Measurements from ENCODE around the gene LRBA.

LRBA gene

DNA sequence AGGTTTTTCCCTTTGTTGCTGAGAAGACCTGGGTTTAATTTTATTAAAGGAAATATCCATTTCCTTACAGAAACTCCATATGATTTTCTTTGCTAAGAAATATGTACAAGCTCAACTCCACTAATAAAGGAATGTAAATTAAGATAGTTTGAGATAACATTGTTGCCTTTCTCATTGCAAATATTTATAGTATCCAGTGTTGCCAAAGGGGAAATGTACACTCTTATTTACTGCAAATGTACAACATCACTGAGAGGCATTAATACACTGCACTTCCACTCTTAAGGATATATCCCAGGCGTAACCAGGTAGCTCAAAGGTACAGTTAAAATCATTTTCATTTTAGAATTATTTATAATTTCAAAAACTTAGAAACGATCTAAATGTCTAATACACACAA is 7.5 kb upstream of the LRBA start:
- TF ChIP-seq EZH2phosphoT487 (IDR thresholded peaks at IDR 0.05; ENCODE audit: borderline replicate concordance, low read length): no peak
- TF ChIP-seq, protein P1, sequence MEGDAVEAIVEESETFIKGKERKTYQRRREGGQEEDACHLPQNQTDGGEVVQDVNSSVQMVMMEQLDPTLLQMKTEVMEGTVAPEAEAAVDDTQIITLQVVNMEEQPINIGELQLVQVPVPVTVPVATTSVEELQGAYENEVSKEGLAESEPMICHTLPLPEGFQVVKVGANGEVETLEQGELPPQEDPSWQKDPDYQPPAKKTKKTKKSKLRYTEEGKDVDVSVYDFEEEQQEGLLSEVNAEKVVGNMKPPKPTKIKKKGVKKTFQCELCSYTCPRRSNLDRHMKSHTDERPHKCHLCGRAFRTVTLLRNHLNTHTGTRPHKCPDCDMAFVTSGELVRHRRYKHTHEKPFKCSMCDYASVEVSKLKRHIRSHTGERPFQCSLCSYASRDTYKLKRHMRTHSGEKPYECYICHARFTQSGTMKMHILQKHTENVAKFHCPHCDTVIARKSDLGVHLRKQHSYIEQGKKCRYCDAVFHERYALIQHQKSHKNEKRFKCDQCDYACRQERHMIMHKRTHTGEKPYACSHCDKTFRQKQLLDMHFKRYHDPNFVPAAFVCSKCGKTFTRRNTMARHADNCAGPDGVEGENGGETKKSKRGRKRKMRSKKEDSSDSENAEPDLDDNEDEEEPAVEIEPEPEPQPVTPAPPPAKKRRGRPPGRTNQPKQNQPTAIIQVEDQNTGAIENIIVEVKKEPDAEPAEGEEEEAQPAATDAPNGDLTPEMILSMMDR (IDR thresholded peaks at IDR 0.05; ENCODE audit: low read depth, low read length, poor library complexity, severe bottlenecking): no peak

DNA sequence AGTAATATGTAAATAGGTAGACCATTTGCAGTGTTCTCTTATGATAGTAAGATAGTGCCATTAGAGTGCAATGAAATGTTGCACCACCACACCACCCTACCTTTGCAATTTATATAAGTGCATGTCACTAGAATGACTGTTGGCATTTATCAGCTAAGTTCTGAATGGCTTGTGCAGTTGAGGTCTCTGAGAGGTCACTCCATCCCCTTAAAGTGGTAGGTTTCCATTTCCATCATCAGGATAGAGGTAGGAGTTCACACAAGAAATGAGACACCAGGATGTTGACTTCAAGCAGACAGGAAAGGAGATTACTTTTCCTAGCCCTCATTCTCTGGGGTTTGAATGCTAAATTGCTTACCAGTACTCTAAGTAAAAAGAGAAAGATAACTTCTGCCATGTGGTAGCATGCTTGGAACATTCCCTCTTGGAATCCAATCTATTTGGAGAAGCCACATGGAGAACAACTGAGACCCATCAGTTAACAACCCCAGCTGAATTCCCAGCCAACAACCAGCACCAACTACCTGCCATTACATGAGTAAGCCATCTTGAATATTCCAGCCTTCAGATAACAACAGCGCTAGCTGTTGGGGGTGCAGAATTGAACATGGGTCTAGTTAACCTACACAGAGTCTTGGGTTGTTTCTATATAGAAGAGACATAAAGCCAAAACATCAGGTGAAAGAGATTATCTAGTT is 6.7 kb upstream of the LRBA start:
- Histone ChIP-seq H3K27ac (ENCODE audit: low read depth, low read length) (no peak overlapping the region), H3F3A (ENCODE audit: control insufficient read depth, insufficient read depth) (no peaks in the 10 kb centered on the region), H3K9me2 (replicated peaks; ENCODE audit: control insufficient read depth, low read length) (no peaks in the 10 kb centered on the region), H3K79me2 (ENCODE audit: control insufficient read depth, low read length) (no peaks in the 10 kb centered on the region), H3K9me3 (ENCODE audit: control insufficient read depth, insufficient read depth, low read length) (no peaks in the 10 kb centered on the region), H3K4me2 (ENCODE audit: low read length) (no peak overlapping the region), H3K36me3 (ENCODE audit: control insufficient read depth, low read length) (no peaks in the 10 kb centered on the region), H3K27me3 (ENCODE audit: control insufficient read depth, low read length) (no peaks in the 10 kb centered on the region), H3K4me3 (ENCODE audit: low read length) (no peak overlapping the region), H4K20me1 (ENCODE audit: control insufficient read depth, insufficient read depth, low read depth, low read length) (no peaks in the 10 kb centered on the region), H3K4me1 (ENCODE audit: control insufficient read depth, low read length) (peaks cover under 1% of the 10 kb centered on the region; the same call in 1 of the 2 replicates)
- TF ChIP-seq EZH2phosphoT487 (IDR thresholded peaks at IDR 0.05; ENCODE audit: borderline replicate concordance, low read length): no peak
- TF ChIP-seq, protein P1 (IDR thresholded peaks at IDR 0.05; ENCODE audit: low read depth, low read length, poor library complexity, severe bottlenecking): no peak

More for the DNA sequence above, 7.5 kb upstream of the LRBA start:
- H3K9me3 ChIP-seq (ENCODE audit: control insufficient read depth, insufficient read depth, low read length): no peaks in the 10 kb centered on the region
- H4K20me1 ChIP-seq (ENCODE audit: control insufficient read depth, insufficient read depth, low read depth, low read length): no peaks in the 10 kb centered on the region
- no peaks in the 10 kb centered on the region for H3K9me2 ChIP-seq (replicated peaks; ENCODE audit: control insufficient read depth, low read length)
- H3K4me1 ChIP-seq (ENCODE audit: control insufficient read depth, low read length): no peaks in the 10 kb centered on the region
- H3K79me2 ChIP-seq (ENCODE audit: control insufficient read depth, low read length): no peaks in the 10 kb centered on the region
- H3K4me3 ChIP-seq (ENCODE audit: low read length): no peak overlapping the region
- no peaks in the 10 kb centered on the region for H3K36me3 ChIP-seq (ENCODE audit: control insufficient read depth, low read length)
- no peaks in the 10 kb centered on the region for H3K27me3 ChIP-seq (ENCODE audit: control insufficient read depth, low read length)
- no peak overlapping the region for H3K4me2 ChIP-seq (ENCODE audit: low read length)
- H3F3A ChIP-seq (ENCODE audit: control insufficient read depth, insufficient read depth): no peaks in the 10 kb centered on the region
- no peak overlapping the region for H3K27ac ChIP-seq (ENCODE audit: low read depth, low read length)

DNA sequence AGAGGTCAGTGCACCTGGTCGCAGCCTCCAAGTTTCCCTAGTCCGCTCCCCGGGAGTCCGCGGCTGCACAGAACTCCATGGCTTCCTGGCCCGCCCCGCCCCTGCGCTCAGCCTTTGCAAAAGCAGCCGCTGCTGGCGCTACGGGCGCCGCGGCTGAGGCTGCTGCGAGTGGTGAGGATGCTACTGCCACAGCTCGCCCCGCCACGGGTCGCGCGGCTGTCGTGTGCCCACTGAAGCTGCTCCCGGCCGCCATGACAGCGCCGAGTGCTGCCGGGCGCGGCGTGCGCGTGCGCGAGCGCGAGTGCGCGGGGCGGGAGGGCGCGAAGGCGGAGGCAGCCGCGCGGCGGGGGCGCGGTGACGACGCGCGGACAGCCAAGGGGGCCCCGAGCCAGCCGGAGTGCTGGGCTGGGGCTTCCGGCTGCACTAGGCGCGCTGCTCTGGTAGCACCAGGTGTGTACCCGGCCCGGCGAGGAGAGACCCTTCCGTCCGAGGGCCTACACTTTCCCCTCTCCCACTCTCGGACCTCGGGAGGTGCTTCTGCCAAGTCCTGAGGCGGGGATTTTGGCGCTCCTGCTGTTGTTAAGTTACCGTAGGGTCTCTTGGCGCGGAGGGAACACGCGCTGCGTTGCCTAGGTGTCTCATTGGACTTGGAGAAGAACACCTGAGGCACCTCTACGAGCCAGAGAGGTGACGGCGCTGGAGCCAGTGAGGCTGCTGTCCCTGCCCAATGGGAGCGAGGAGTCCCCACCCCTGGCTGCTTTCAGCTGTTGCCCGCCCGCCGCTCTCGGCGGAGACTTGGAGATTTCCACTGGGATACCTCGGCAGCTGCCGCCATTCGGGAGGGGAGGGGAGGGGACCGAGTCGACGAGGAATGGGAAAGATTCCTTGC is 619 bp upstream of the LRBA start:
- peak overlapping the region; percentile 92 for H3K27ac ChIP-seq (ENCODE audit: low read depth, low read length)
- no peaks in the 10 kb centered on the region for H3K9me2 ChIP-seq (replicated peaks; ENCODE audit: control insufficient read depth, low read length)
- H3K27me3 ChIP-seq (ENCODE audit: control insufficient read depth, low read length): no peaks in the 10 kb centered on the region
- TF ChIP-seq, protein P1 (IDR thresholded peaks at IDR 0.05; ENCODE audit: low read depth, low read length, poor library complexity, severe bottlenecking): no peak
- no peak for TF ChIP-seq EZH2phosphoT487 (IDR thresholded peaks at IDR 0.05; ENCODE audit: borderline replicate concordance, low read length)
- H3K4me1 ChIP-seq (ENCODE audit: control insufficient read depth, low read length): peaks cover 23% of the 10 kb centered on the region
- H3K4me3 ChIP-seq (ENCODE audit: low read length): peak overlapping the region; percentile 93
- no peaks in the 10 kb centered on the region; the same call in 1 of the 2 replicates for H3F3A ChIP-seq (ENCODE audit: control insufficient read depth, insufficient read depth)
- H4K20me1 ChIP-seq (ENCODE audit: control insufficient read depth, insufficient read depth, low read depth, low read length): peaks cover 11% of the 10 kb centered on the region; the same call in 1 of the 2 replicates
- H3K79me2 ChIP-seq (ENCODE audit: control insufficient read depth, low read length): peaks cover 50% of the 10 kb centered on the region
- peaks cover 31% of the 10 kb centered on the region for H3K36me3 ChIP-seq (ENCODE audit: control insufficient read depth, low read length)
- no peaks in the 10 kb centered on the region for H3K9me3 ChIP-seq (ENCODE audit: control insufficient read depth, insufficient read depth, low read length)
- H3K4me2 ChIP-seq (ENCODE audit: low read length): peak overlapping the region; percentile 98
